HG02623 (cell line): ENCODE measurements around the gene TPRA1.
"Not testable (repeated sequence)": the region's sequence is repeated elsewhere in the genome, so short reads cannot be mapped to it uniquely, and the experiment has no call there.

Experiments used
- ATAC-seq: cut with Tn5 transposase; IDR thresholded peaks from one replicate; pipeline ENCODE4 v1.9.1; 2021; ENCODE audit warnings: moderate library complexity; ENCODE audit not compliant: unreplicated experiment

The TPRA1 gene

DNA sequence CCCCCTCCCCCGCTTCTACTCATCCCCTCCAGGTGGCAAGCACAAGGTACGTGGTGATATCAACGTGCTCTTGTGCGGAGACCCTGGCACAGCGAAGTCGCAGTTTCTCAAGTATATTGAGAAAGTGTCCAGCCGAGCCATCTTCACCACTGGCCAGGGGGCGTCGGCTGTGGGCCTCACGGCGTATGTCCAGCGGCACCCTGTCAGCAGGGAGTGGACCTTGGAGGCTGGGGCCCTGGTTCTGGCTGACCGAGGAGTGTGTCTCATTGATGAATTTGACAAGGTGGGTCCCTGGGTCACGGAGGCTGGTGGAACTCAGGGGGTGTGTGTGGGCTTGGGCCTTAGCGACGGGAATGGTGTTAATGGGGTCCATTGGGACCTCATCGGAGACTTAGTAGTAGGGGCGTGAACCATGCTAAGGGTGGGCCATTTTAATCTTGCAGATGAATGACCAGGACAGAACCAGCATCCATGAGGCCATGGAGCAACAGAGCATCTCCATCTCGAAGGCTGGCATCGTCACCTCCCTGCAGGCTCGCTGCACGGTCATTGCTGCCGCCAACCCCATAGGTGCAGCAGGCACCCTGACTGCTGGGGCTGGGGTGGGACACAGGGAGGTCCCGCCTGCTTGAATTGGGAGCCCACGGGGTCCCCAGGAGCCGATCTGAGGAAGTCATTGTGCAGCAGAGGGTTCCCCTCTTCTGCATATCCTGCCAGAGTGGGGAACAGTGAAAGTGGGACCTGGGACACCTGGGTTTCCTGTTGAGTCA, 26.5 kb upstream of the TPRA1 start:
- ATAC-seq = no peak

- no peak for ATAC-seq
These were observed 25.2 kb upstream of the TPRA1 start for GRCh38 chr3:127615631-127616305.

GRCh38 chr3:127614928-127615589, 24.5 kb upstream of the TPRA1 start:
- ATAC-seq = no peak

DNA sequence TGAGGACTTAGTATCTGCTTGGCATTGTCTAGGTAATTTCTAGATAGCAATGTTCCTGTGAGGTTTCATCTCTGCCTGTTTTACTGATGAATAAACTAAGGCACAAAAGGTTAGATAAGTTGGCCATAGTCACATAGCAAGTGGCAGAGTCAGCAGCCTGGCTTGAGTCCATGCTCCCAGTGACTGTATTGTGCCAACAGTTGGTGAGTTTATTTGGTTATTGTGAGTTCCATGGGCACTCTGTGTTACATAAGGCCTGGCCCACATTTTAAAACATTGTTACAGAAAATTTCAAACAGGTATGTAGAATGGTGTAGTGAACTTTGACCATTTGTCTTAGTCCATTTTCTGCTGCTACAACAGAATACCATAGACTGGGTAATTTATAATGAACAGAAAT, 22.9 kb upstream of the TPRA1 start:
- no peak for ATAC-seq

DNA sequence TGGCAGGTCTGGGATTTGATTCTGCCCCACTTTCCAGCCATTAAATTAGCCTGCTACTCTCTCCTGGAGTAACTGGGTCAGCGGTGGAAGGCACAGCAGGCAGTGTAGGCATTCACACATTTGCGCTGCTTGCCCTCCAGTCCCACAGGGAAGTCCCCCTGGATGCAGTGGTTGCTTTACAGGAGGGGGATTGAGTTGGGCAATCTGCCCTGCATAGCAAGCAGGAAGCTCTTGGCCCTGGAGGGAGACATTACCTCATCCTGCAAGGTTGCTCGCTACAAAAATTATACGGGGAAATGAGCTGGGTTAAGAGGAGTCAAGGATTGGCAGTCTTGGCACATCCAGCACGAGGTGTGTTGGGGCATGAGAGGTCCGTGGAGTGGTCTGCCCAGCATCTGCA, 22.4 kb upstream of the TPRA1 start:
- no peak for ATAC-seq

DNA sequence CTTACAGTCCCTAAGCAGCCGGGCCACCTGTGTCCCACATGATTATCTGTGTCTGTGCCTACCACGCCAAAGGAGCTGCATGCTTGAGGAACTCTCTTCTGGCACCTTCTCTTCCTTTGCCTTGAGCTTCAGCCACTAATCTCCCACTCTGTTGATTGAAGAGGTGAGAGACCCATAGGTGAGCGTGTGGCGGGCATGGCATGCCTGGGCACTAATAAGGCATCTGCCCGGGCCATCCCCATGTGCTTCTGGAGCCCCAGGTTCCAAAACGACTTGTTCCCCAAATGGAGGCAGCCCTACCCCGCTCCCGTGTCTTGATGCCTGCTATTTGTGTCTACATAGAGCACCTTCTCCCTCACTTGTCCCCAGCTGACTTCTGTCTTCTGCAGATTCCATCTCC, 20.7 kb upstream of the TPRA1 start:
- no peak for ATAC-seq

DNA sequence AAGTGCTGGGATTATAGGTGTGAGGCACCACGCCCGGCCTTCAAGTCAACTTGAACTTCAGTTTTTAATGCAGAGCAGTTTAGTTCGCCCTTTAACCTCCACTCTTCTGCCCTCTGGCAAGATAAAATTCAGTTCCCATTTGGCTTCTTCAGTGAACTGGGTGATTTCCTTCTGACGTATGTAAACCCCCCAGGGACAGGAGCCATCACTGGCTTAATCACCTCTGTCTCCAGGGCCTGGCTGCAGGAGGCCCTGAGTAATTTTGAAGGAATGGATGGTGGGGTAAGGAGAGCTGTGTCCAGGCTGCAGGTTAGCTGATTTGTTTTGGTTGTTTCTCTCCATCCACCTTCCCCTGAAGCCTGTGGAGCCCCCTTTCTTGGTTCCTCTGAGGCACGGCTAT, 19.6 kb upstream of the TPRA1 start:
- ATAC-seq = no peak

DNA sequence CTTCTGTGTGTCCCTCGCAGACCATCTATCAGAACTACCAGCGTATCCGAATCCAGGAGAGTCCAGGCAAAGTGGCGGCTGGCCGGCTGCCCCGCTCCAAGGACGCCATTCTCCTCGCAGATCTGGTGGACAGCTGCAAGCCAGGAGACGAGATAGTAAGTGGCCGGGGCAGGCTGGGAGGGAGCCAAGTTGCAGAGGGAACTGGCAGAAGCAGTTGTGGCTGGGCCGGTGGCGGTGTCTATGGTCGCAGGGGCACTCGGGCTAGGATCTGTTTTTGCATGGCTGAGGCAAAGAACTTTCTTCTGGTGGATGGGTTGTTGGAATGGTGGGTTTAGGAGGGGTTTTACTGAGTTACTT, 17.8 kb upstream of the TPRA1 start:
- no peak for ATAC-seq

DNA sequence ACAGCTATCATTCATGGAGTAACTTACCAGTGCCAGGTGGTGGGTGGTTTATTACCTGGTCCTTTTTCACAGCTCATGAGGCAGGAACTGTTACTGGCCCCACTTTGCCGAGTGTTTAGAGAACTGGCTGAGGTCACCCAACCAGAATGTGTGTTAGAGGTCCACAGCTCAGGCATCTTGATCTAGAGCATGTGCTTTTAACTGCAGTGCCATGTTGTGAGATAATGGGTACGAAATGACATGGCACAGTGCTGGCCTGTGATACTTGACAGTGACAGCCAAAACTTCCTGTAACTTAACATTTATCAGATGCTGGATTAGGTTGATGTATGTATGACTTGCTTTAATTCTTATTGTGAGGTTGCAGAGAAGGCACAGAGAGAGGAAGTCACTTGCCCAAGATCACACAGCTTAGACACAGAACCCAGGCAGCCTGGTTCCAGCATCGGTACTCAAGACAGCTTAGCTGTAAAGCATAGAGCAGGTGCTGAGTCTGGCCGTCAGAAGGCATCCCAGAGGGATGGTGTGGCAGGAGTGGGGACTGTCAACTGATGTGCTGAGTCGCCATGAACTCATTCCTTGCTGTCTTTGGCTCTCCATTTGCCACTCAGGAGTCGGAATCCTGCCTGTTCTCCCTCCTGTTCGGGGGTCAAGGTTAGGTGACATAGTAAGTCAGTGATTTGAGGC, 17.3 kb upstream of the TPRA1 start:
- ATAC-seq = no peak

GRCh38 chr3:127606981-127607595, 16.6 kb upstream of the TPRA1 start:
- ATAC-seq = no peak

DNA sequence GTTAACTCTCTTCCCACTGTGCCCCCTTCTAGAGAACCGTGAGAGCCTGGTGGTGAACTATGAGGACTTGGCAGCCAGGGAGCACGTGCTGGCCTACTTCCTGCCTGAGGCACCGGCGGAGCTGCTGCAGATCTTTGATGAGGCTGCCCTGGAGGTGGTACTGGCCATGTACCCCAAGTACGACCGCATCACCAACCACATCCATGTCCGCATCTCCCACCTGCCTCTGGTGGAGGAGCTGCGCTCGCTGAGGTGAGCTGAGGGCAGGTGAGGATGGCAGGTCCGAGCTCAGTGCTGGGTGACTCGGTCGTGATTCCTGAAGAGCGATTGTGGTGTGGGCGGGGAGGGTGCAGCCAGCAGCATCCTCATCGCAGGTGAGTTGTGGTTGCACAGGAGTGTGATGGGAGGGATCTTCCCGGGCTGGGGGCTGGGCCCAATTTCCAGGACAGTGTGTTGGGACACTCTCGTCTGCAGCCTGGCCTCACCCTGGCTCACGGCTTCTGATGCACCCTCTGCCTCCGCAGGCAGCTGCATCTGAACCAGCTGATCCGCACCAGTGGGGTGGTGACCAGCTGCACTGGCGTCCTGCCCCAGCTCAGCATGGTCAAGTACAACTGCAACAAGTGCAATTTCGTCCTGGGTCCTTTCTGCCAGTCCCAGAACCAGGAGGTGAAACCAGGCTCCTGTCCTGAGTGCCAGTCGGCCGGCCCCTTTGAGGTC, 15.7 kb upstream of the TPRA1 start:
- no peak for ATAC-seq

GRCh38 chr3:127605547-127605946, 15.0 kb upstream of the TPRA1 start:
- ATAC-seq = not testable (repeated sequence)

DNA sequence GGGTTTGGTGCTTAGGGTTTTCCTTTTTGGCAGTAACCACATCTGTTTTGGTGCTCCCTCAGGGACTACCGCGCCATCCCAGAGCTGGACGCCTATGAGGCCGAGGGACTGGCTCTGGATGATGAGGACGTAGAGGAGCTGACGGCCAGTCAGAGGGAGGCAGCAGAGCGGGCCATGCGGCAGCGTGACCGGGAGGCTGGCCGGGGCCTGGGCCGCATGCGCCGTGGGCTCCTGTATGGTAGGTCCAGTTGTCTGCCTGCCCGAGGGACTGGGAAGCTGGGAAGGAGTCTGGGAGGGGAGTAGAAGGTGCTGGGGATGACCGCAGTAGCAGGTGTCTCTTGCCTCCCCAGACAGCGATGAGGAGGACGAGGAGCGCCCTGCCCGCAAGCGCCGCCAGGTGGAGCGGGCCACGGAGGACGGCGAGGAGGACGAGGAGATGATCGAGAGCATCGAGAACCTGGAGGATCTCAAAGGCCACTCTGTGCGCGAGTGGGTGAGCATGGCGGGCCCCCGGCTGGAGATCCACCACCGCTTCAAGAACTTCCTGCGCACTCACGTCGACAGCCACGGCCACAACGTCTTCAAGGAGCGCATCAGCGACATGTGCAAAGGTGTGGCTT, 14.1 kb upstream of the TPRA1 start:
- no peak for ATAC-seq

GRCh38 chr3:127604035-127604434, 13.5 kb upstream of the TPRA1 start:
- no peak for ATAC-seq

GRCh38 chr3:127600749-127601456, 10.4 kb upstream of the TPRA1 start:
- ATAC-seq = no peak

DNA sequence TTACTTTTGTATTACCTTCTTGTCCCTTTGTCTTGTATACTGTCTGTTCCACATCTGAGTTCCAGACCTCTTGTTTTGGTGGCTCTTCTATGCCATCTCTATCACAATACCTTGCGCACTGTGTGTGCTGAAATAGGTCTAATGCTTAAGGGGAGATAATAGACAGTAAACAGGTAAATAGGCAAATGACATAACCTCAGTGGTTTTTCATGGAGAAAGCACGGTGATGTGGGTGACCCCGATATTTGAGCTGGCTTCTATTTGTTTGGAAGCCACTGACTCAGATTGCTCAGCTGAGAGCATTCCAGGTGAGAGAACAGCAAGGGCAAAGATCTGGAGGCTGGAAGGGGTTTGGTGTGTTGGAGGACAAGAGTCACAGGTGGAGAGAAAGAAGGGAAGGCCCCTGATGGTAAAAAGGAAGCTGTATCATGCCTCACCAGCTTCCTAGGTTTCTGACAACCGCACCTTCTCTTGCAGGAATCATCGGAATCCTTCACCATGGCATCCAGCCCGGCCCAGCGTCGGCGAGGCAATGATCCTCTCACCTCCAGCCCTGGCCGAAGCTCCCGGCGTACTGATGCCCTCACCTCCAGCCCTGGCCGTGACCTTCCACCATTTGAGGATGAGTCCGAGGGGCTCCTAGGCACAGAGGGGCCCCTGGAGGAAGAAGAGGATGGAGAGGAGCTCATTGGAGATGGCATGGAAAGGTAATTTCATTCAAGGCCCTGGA, 8.5 kb upstream of the TPRA1 start:
- no peak for ATAC-seq

- ATAC-seq = no peak
These were observed 6.7 kb upstream of the TPRA1 start for GRCh38 chr3:127597020-127597771.

DNA sequence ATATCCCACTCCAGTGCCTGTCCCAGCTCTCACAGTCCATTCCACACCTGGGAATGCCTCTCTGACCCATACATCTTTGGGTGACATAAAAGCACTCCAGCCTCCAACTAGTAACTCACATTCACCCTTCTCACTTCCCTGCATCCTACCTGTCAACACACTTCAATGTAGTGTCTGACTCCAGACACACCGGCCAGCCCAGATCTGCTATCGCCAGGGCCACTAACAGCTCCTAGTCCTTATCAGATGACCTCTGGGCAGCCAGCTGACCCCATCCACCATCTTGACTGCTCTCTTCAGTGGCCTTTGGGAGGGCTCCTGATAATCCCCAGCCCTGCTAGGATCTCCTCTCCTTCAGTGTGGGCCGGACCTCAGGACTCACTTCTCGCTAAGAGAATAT, 4.8 kb upstream of the TPRA1 start:
- no peak for ATAC-seq
